HL-60 (cell line): ENCODE measurements around the gene SHOC2.

ENCODE experiments used
- CTCF ChIP-seq: IDR thresholded peaks from one replicate; pipeline ENCODE4 v1.5.1; 2011; ENCODE audit warnings: low read length, control low read depth, inconsistent platforms; ENCODE audit not compliant: insufficient read depth
- GABPA ChIP-seq: IDR thresholded peaks from 2 replicates; pipeline ENCODE4 v1.6.1; 2012; ENCODE audit warnings: low read depth
- POLR2AphosphoS5 ChIP-seq: IDR thresholded peaks from 2 replicates; pipeline ENCODE4 v1.6.1; 2012; ENCODE audit warnings: low read depth
- REST ChIP-seq: IDR thresholded peaks from 2 replicates; pipeline ENCODE4 v1.6.1; 2012; ENCODE audit warnings: low read depth; ENCODE audit not compliant: insufficient replicate concordance
- SPI1 ChIP-seq: IDR thresholded peaks from 2 replicates; pipeline ENCODE4 v1.6.1; 2012; ENCODE audit warnings: low read depth, mild to moderate bottlenecking, borderline replicate concordance

GRCh38 chr10:110963162-110963561 is 43.8 kb downstream of the SHOC2 start:
- TF ChIP-seq CTCF (no peak), REST (no peak), POLR2AphosphoS5 (no peak), GABPA (no peak), SPI1 (no peak)
